ENCODE results near the gene PARN.

PARN gene

DNA sequence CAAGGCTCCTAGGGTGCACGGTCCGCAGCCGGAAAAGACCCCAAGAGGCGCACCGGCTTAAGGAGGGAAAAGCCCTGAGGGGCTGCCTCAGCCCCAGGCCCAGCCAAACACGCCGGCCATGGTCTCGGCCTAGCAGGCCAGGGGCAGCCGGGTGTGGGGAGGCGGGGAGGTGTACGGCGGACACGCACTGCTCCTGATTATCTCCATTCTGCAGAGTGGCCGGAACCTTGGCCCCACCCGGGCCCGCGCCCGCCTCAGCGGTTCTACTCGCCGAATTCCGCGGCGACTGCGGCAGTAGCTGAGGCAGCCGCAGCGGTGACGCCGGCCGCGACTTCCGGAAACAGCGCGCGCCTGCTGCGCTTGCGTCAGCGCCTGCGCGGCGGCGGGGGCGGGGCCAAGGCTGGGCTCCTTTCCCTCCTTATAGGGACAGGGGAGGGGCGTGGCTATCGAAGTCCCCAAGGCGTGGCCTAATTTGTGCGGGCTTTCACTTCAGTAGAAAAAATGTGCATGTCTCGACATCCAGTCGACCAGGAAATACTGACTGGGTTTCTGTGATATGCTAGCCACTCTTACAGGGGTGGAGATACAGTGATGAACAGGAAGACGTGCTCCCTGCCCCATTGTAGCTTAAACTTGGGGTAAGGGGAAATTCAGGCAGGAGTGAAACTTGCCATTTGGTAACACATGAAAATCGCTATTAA is at the start of gene PARN:
PARN (minus strand) TSS at position 342 of the 701 bp plus-strand sequence; CDS start at position 207, 135 bp downstream.
- no peaks in the 10 kb centered on the region for H3K9me3 ChIP-seq (ENCODE audit: control insufficient read depth, insufficient read depth, low read depth, low read length)
- H3K27ac ChIP-seq (ENCODE audit: extremely low read depth, low read depth, low read length) = peak within 1 kb of the TSS; percentile 77
- peak within 1 kb of the TSS; percentile 71 for H3K4me3 ChIP-seq (ENCODE audit: low read depth, low read length)
- CTCF ChIA-PET = no interaction called here
- POLR2A ChIA-PET = interaction anchor here (0.6 to 2.0 kb wide), 9 partner anchors 9 to 1070 kb away, joined by 3 to 11 read pairs (median 3); partner anchors contain the start of gene ERCC4
- peaks cover 26 to 41% of the 10 kb centered on the region in 2 experiments for H3K36me3 ChIP-seq (ENCODE audit: control insufficient read depth in 2 of 2, insufficient read depth in 1 of 2, low read length in 2 of 2)
- 0 out of 2 replicates have a peak, but pooled peaks cover 4% of the 10 kb centered on the region for H3K4me1 ChIP-seq (ENCODE audit: control insufficient read depth, insufficient read depth, low read length)
- TF ChIP-seq ZNF670 (tag by site-specific recombination; IDR thresholded peaks at IDR 0.05; ENCODE audit: low read depth) = no peak
- TF ChIP-seq, protein P1, sequence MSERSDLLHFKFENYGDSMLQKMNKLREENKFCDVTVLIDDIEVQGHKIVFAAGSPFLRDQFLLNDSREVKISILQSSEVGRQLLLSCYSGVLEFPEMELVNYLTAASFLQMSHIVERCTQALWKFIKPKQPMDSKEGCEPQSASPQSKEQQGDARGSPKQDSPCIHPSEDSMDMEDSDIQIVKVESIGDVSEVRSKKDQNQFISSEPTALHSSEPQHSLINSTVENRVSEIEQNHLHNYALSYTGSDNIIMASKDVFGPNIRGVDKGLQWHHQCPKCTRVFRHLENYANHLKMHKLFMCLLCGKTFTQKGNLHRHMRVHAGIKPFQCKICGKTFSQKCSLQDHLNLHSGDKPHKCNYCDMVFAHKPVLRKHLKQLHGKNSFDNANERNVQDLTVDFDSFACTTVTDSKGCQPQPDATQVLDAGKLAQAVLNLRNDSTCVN (tag by site-specific recombination; optimal IDR thresholded peaks at IDR 0.05) = peak; percentile 94
- TF ChIP-seq ZNF558 (tag by site-specific recombination; IDR thresholded peaks at IDR 0.05) = no peak
- TF ChIP-seq YY1 (tag by site-specific recombination; IDR thresholded peaks at IDR 0.05) = peak; percentile 81
- TF ChIP-seq, protein P2, sequence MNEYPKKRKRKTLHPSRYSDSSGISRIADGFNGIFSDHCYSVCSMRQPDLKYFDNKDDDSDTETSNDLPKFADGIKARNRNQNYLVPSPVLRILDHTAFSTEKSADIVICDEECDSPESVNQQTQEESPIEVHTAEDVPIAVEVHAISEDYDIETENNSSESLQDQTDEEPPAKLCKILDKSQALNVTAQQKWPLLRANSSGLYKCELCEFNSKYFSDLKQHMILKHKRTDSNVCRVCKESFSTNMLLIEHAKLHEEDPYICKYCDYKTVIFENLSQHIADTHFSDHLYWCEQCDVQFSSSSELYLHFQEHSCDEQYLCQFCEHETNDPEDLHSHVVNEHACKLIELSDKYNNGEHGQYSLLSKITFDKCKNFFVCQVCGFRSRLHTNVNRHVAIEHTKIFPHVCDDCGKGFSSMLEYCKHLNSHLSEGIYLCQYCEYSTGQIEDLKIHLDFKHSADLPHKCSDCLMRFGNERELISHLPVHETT (tag by site-specific recombination; IDR thresholded peaks at IDR 0.05) = no peak
- no peak for TF ChIP-seq ZNF121 (tag by site-specific recombination; IDR thresholded peaks at IDR 0.05)
- peak; percentile 52; the same call in 1 of the 2 replicates for TF ChIP-seq ZNF76 (tag by site-specific recombination; IDR thresholded peaks at IDR 0.05; ENCODE audit: borderline replicate concordance, low read depth)
- TF ChIP-seq, protein P3, sequence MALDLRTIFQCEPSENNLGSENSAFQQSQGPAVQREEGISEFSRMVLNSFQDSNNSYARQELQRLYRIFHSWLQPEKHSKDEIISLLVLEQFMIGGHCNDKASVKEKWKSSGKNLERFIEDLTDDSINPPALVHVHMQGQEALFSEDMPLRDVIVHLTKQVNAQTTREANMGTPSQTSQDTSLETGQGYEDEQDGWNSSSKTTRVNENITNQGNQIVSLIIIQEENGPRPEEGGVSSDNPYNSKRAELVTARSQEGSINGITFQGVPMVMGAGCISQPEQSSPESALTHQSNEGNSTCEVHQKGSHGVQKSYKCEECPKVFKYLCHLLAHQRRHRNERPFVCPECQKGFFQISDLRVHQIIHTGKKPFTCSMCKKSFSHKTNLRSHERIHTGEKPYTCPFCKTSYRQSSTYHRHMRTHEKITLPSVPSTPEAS (tag by site-specific recombination; IDR thresholded peaks at IDR 0.05) = no peak; the same call in 1 of the 2 replicates
- TF ChIP-seq, protein P4, sequence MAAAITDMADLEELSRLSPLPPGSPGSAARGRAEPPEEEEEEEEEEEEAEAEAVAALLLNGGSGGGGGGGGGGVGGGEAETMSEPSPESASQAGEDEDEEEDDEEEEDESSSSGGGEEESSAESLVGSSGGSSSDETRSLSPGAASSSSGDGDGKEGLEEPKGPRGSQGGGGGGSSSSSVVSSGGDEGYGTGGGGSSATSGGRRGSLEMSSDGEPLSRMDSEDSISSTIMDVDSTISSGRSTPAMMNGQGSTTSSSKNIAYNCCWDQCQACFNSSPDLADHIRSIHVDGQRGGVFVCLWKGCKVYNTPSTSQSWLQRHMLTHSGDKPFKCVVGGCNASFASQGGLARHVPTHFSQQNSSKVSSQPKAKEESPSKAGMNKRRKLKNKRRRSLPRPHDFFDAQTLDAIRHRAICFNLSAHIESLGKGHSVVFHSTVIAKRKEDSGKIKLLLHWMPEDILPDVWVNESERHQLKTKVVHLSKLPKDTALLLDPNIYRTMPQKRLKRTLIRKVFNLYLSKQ (tag by site-specific recombination; IDR thresholded peaks at IDR 0.05; ENCODE audit: borderline replicate concordance) = no peak
- no peak for TF ChIP-seq ZNF830 (tag by site-specific recombination; IDR thresholded peaks at IDR 0.05; ENCODE audit: low read depth)
- TF ChIP-seq ZNF488 (tag by site-specific recombination; IDR thresholded peaks at IDR 0.05) = no peak
- TF ChIP-seq ZBTB21 (tag by site-specific recombination; IDR thresholded peaks at IDR 0.05) = peak; percentile 65
- no peak for TF ChIP-seq ZNF792 (tag by site-specific recombination; IDR thresholded peaks at IDR 0.05)
- TF ChIP-seq, protein P5, sequence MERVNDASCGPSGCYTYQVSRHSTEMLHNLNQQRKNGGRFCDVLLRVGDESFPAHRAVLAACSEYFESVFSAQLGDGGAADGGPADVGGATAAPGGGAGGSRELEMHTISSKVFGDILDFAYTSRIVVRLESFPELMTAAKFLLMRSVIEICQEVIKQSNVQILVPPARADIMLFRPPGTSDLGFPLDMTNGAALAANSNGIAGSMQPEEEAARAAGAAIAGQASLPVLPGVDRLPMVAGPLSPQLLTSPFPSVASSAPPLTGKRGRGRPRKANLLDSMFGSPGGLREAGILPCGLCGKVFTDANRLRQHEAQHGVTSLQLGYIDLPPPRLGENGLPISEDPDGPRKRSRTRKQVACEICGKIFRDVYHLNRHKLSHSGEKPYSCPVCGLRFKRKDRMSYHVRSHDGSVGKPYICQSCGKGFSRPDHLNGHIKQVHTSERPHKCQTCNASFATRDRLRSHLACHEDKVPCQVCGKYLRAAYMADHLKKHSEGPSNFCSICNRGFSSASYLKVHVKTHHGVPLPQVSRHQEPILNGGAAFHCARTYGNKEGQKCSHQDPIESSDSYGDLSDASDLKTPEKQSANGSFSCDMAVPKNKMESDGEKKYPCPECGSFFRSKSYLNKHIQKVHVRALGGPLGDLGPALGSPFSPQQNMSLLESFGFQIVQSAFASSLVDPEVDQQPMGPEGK (tag by site-specific recombination; IDR thresholded peaks at IDR 0.05) = peak; percentile 53; the same call in 1 of the 2 replicates
- TF ChIP-seq ZSCAN30 (tag by site-specific recombination; IDR thresholded peaks at IDR 0.05) = 0 out of 2 replicates have a peak, but pooled peaks have one; percentile 23
- TF ChIP-seq ZNF677 (tag by site-specific recombination; IDR thresholded peaks at IDR 0.05) = no peak
- peak; percentile 71 for TF ChIP-seq OSR2 (tag by site-specific recombination; IDR thresholded peaks at IDR 0.05)
- TF ChIP-seq KLF7 (tag by site-specific recombination; IDR thresholded peaks at IDR 0.05; ENCODE audit: borderline replicate concordance) = peak; percentile 54; the same call in 1 of the 2 replicates
- TF ChIP-seq TCF7L2 (IDR thresholded peaks at IDR 0.05; ENCODE audit: borderline replicate concordance, low read depth, low read length) = no peak
- peak; percentile 62; the same call in 1 of the 2 replicates for TF ChIP-seq ZBTB7A (tag by site-specific recombination; IDR thresholded peaks at IDR 0.05; ENCODE audit: low read depth)
- TF ChIP-seq ZNF548 (tag by site-specific recombination; IDR thresholded peaks at IDR 0.05) = no peak
- no peak for TF ChIP-seq ZNF155 (tag by site-specific recombination; IDR thresholded peaks at IDR 0.05)
- TF ChIP-seq, protein P6, sequence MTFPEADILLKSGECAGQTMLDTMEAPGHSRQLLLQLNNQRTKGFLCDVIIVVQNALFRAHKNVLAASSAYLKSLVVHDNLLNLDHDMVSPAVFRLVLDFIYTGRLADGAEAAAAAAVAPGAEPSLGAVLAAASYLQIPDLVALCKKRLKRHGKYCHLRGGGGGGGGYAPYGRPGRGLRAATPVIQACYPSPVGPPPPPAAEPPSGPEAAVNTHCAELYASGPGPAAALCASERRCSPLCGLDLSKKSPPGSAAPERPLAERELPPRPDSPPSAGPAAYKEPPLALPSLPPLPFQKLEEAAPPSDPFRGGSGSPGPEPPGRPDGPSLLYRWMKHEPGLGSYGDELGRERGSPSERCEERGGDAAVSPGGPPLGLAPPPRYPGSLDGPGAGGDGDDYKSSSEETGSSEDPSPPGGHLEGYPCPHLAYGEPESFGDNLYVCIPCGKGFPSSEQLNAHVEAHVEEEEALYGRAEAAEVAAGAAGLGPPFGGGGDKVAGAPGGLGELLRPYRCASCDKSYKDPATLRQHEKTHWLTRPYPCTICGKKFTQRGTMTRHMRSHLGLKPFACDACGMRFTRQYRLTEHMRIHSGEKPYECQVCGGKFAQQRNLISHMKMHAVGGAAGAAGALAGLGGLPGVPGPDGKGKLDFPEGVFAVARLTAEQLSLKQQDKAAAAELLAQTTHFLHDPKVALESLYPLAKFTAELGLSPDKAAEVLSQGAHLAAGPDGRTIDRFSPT (tag by site-specific recombination; IDR thresholded peaks at IDR 0.05) = no peak
- TF ChIP-seq ZNF610 (tag by site-specific recombination; IDR thresholded peaks at IDR 0.05; ENCODE audit: borderline replicate concordance) = peak; percentile 34; the same call in 1 of the 2 replicates
- peak; percentile 28; the same call in 1 of the 2 replicates for TF ChIP-seq KLF16 (tag by site-specific recombination; IDR thresholded peaks at IDR 0.05)
- no peak for TF ChIP-seq ZNF585B (tag by site-specific recombination; IDR thresholded peaks at IDR 0.05)

Data from HEK293 (cell line).